SK-N-SH (cell line): ENCODE data around the gene PHACTR2. TPM values are rescaled to one million over a fixed set of nuclear protein-coding genes. Genes with fewer than 3 reads are reported as not detected.

ENCODE experiments used
- CTCF ChIA-PET: fragments of 300-600, 350-600 bp; formaldehyde crosslinking; extraction: SDS; loops from one replicate; lab custom pipeline; 2021; lab: Yijun Ruan, JAX
- POLR2A ChIA-PET: fragments of 350-600 bp; sonication (Branson Sonifier 250); formaldehyde crosslinking; extraction: SDS; loops from one replicate; lab custom pipeline; 2020; ENCODE audit warnings: antibody characterized with exemption, inconsistent platforms; lab: Yijun Ruan, JAX
- DNase-seq: peaks from one replicate; pipeline ENCODE4 v3.0.0; 2012
- H2AFZ ChIP-seq: fragments of 200-600 bp; sonication (generic); 2 replicates; pipeline ENCODE4 v1.8.1; 2016; ENCODE audit warnings: antibody characterized with exemption, mild to moderate bottlenecking, low read depth
- H3F3A ChIP-seq: fragments of 200-600 bp; sonication (generic); replicated peaks from 2 replicates; pipeline ENCODE3; 2016; ENCODE audit warnings: antibody characterized with exemption, mild to moderate bottlenecking; ENCODE audit not compliant: insufficient read depth
- H3K27ac ChIP-seq, 2 experiments: fragments of 200-500 bp in 1 of 2; fragments of 200-600 bp in 1 of 2; sonication (Bioruptor generic) in 1 of 2; sonication (generic), shearing (Covaris generic) in 1 of 2; 2 replicates each; pipeline versions ENCODE4 v1.5.1 to v1.6.1; 2014 to 2016; ENCODE audit warnings: low read depth in 2 of 2, inconsistent platforms in 1 of 2, low read length in 1 of 2, mild to moderate bottlenecking in 1 of 2, mixed read lengths in 1 of 2
- H3K27me3 ChIP-seq: fragments of 200-600 bp; sonication (generic), shearing (Covaris generic); 2 replicates; pipeline ENCODE4 v1.6.1; 2016; ENCODE audit warnings: mixed run types; ENCODE audit not compliant: insufficient read depth
- H3K36me3 ChIP-seq, 2 experiments: fragments of 200-500 bp in 1 of 2; fragments of 200-600 bp in 1 of 2; sonication (Bioruptor generic) in 1 of 2; sonication (generic) in 1 of 2; replicated peaks in 1 of 2; 2 replicates each; pipeline versions ENCODE3 to v1.5.1; 2014 to 2016; ENCODE audit warnings: low read length in 1 of 2, mild to moderate bottlenecking in 1 of 2; ENCODE audit not compliant: insufficient read depth in 2 of 2, control insufficient read depth in 1 of 2
- H3K4me1 ChIP-seq, 2 experiments: fragments of 200-500 bp in 1 of 2; fragments of 200-600 bp in 1 of 2; sonication (Bioruptor generic) in 1 of 2; sonication (generic), shearing (Covaris generic) in 1 of 2; 2 replicates each; pipeline versions ENCODE4 v1.5.1 to v1.6.1; 2014 to 2016; ENCODE audit warnings: low read depth in 1 of 2, low read length in 1 of 2, mixed run types in 1 of 2; ENCODE audit not compliant: insufficient read depth in 2 of 2, control insufficient read depth in 1 of 2
- H3K4me2 ChIP-seq: fragments of 200-600 bp; sonication (generic), shearing (Covaris generic); 2 replicates; pipeline ENCODE4 v1.6.1; 2017; ENCODE audit warnings: mixed run types
- H3K4me3 ChIP-seq, 2 experiments: fragments of 200-500 bp in 1 of 2; fragments of 200-600 bp in 1 of 2; sonication (Bioruptor generic) in 1 of 2; sonication (generic), shearing (Covaris generic) in 1 of 2; 2 replicates each; pipeline versions ENCODE4 v1.5.1 to v1.8.1; 2014 to 2016; ENCODE audit warnings: low read depth in 2 of 2, inconsistent platforms in 1 of 2, low read length in 1 of 2, mild to moderate bottlenecking in 1 of 2, mixed read lengths in 1 of 2, moderate library complexity in 1 of 2
- H3K79me2 ChIP-seq: fragments of 200-600 bp; sonication (generic); 2 replicates; pipeline ENCODE4 v1.8.1; 2017; ENCODE audit warnings: mild to moderate bottlenecking; ENCODE audit not compliant: insufficient read depth
- H3K9ac ChIP-seq: fragments of 200-600 bp; sonication (generic); 2 replicates; pipeline ENCODE4 v1.6.1; 2017; ENCODE audit warnings: mixed run types
- H3K9me2 ChIP-seq: fragments of 200-600 bp; sonication (generic); 2 replicates; pipeline ENCODE4 v1.6.1; 2017; ENCODE audit warnings: mixed run types
- H3K9me3 ChIP-seq: fragments of 200-600 bp; sonication (generic); 2 replicates; pipeline ENCODE4 v1.6.1; 2017; ENCODE audit warnings: mixed run types, mild to moderate bottlenecking, moderate library complexity
- H4K20me1 ChIP-seq: fragments of 200-600 bp; sonication (generic); 2 replicates; pipeline ENCODE4 v1.6.1; 2017; ENCODE audit warnings: mild to moderate bottlenecking, mixed run types; ENCODE audit not compliant: insufficient read depth
- ELF1 ChIP-seq: IDR thresholded peaks from 2 replicates; pipeline ENCODE4 v1.4.0; 2012
- EP300 ChIP-seq, 2 experiments: IDR thresholded peaks; 2 replicates each; pipeline versions ENCODE4 v1.4.0 to v1.6.1; 2012; ENCODE audit warnings: borderline replicate concordance in 1 of 2, low read depth in 1 of 2, low read length in 1 of 2
- EZH2phosphoT487 ChIP-seq: fragments of 200-600 bp; sonication (generic); IDR thresholded peaks from 2 replicates; pipeline ENCODE4 v1.6.1; 2017; ENCODE audit warnings: low read depth, mixed run types, mild to moderate bottlenecking, antibody characterized with exemption, moderate library complexity, borderline replicate concordance
- FOSL2 ChIP-seq: IDR thresholded peaks from 2 replicates; pipeline ENCODE4 v1.4.0; 2012; ENCODE audit warnings: low read depth, mild to moderate bottlenecking, moderate library complexity, borderline replicate concordance
- GABPA ChIP-seq: IDR thresholded peaks from 2 replicates; pipeline ENCODE4 v1.4.0; 2012; ENCODE audit warnings: low read depth, mild to moderate bottlenecking
- GATA2 ChIP-seq: sonication (generic); formaldehyde crosslinking; IDR thresholded peaks from 2 replicates; pipeline ENCODE4 v1.5.0; 2020; ENCODE audit warnings: mild to moderate bottlenecking, missing genetic modification reagents
- JUND ChIP-seq: IDR thresholded peaks from 2 replicates; pipeline ENCODE4 v1.4.0; 2012
- MEF2A ChIP-seq: IDR thresholded peaks from 2 replicates; pipeline ENCODE4 v1.4.0; 2012; ENCODE audit warnings: low read depth, borderline replicate concordance
- NFIC ChIP-seq: IDR thresholded peaks from 2 replicates; pipeline ENCODE4 v1.4.0; 2012; ENCODE audit warnings: borderline replicate concordance
- NRF1 ChIP-seq: IDR thresholded peaks from 2 replicates; pipeline ENCODE4 v1.6.1; 2012; ENCODE audit warnings: low read depth, mild to moderate bottlenecking, low read length
- RAD21 ChIP-seq: IDR thresholded peaks from 2 replicates; pipeline ENCODE4 v1.6.1; 2012; ENCODE audit warnings: mild to moderate bottlenecking, low read length
- RXRA ChIP-seq: IDR thresholded peaks from 2 replicates; pipeline ENCODE4 v1.4.0; 2012; ENCODE audit warnings: low read depth, mild to moderate bottlenecking, borderline replicate concordance
- SIN3A ChIP-seq: IDR thresholded peaks from 2 replicates; pipeline ENCODE4 v1.6.1; 2012; ENCODE audit warnings: low read depth, mild to moderate bottlenecking, low read length, moderate library complexity, borderline replicate concordance
- SMC3 ChIP-seq: IDR thresholded peaks from 2 replicates; pipeline ENCODE4 v1.6.1; 2012; ENCODE audit warnings: low read depth, low read length, improper control_type of control experiment
- TAF1 ChIP-seq: IDR thresholded peaks from 2 replicates; pipeline ENCODE4 v1.6.1; 2012; ENCODE audit warnings: low read depth, mild to moderate bottlenecking, low read length, moderate library complexity, borderline replicate concordance
- TCF12 ChIP-seq: IDR thresholded peaks from 2 replicates; pipeline ENCODE4 v1.4.0; 2012
- WGBS: methylation state at CpG from one replicate; pipeline ENCODE4 v1.1.6; 2017; ENCODE audit warnings: low lambda C conversion rate; 5-methylcytosine and 5-hydroxymethylcytosine counted together
- polyA plus RNA-seq, 3 experiments: library from polyadenylated mRNA; depleted of rRNA; stranded (reverse); fragments of >200 nt; gene quantifications; 2 replicates each; pipeline ENCODE4 v1.2.3, GENCODE V29; 2012
- TF ChIP-seq, protein P1 (sequence below): IDR thresholded peaks from 2 replicates; pipeline ENCODE4; 2012
- TF ChIP-seq, protein P2 (sequence below): fragments of 200-600 bp; sonication (generic); IDR thresholded peaks from 2 replicates; pipeline ENCODE4 v1.6.1; 2017; ENCODE audit warnings: antibody characterized with exemption, mild to moderate bottlenecking, moderate library complexity
- TF ChIP-seq, protein P3 (sequence below): fragments of 150-350 bp; IDR thresholded peaks from 2 replicates; pipeline ENCODE4 v1.6.1; 2017; ENCODE audit warnings: antibody characterized with exemption, low read length, low read depth, borderline replicate concordance
- TF ChIP-seq, protein P4 (sequence below): IDR thresholded peaks from 2 replicates; pipeline ENCODE4 v1.4.0; 2012; ENCODE audit warnings: low read depth

Gene PHACTR2
- polyA plus RNA-seq, 1 of the 3 experiments (the other 2 are of a cell fraction), result 5.0 TPM

DNA sequence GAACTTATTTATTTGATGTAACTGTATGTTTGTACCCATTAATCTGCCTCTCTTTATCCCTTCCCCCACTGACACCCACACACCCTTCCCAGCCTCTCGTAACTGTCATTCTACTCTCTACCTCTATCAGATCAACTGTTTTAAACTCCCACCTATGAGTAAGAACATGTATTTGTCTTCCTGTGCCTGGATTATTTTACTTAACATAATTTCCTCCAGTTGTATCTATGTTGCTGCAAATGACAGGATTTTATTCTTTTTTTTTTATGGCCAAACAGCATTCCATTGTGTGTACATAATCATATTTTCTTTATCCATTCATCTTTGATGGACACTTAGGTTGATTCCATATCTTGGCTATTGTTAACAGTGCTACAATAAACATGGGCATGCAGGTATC lies 49.3 kb downstream of the PHACTR2 start:
- no peak overlapping the region for H2AFZ ChIP-seq
- TF ChIP-seq EZH2phosphoT487 (no peak), GATA2 (CRISPR knock-in tag) (no peak), EP300 (IDR thresholded peaks at IDR 0.05; ENCODE audit: borderline replicate concordance in 1 of 2, low read depth in 1 of 2, low read length in 1 of 2) (peak in 1 of 2 experiments; percentile 31; a peak in 1 of 4 replicates), JUND (peak; percentile 28; the same call in 1 of the 2 replicates), FOSL2 (peak; percentile 10; the same call in 1 of the 2 replicates), TCF12 (peak; percentile 56)
- TF ChIP-seq, protein P1, sequence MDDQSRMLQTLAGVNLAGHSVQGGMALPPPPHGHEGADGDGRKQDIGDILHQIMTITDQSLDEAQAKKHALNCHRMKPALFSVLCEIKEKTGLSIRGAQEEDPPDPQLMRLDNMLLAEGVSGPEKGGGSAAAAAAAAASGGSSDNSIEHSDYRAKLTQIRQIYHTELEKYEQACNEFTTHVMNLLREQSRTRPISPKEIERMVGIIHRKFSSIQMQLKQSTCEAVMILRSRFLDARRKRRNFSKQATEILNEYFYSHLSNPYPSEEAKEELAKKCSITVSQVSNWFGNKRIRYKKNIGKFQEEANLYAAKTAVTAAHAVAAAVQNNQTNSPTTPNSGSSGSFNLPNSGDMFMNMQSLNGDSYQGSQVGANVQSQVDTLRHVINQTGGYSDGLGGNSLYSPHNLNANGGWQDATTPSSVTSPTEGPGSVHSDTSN, result peak; percentile 32; the same call in 1 of the 2 replicates
- CTCF ChIA-PET, result no interaction called here

DNA sequence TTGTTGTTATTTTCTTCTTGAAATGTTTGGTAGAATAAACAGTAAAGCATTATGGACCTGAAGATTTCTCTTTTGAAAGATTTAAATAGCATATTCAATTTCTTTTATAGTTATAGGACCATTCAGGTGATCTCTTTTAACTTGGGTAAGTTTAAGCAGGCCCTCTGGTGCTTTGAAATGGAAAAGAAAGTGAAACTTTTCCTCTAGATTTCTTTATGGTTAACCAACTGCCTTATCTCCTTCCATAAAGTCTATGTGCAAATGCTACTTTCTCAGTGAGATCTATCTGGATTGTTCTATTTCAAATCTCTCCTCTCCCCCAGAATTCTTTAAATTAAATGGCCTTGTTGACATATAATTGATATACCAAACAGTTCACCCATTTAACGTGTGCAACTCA lies 54.0 kb downstream of the PHACTR2 start:
- Histone ChIP-seq H3K9me3 (no peaks in the 10 kb centered on the region), H3K4me3 (no peak overlapping the region), H3K9me2 (no peaks in the 10 kb centered on the region), H3K4me2 (no peak overlapping the region), H3K36me3 (peaks cover 0 to 4% of the 10 kb centered on the region in 2 experiments), H3K4me1 (peaks cover 0 to 12% of the 10 kb centered on the region in 2 experiments; a peak in 1 of 4 replicates), H4K20me1 (no peaks in the 10 kb centered on the region), H3K9ac (no peak overlapping the region), H3F3A (peaks cover 11% of the 10 kb centered on the region), H3K79me2 (peaks cover 6% of the 10 kb centered on the region; the same call in 1 of the 2 replicates), H3K27ac (no peak overlapping the region), H3K27me3 (no peaks in the 10 kb centered on the region), H2AFZ (no peak overlapping the region)
- 96% methylated on average over 1 of the region's 1 CpG for WGBS
- DNase-seq, result no peak
- ChIA-PET POLR2A (no interaction called here), CTCF (interaction anchor here (1.9 kb wide), 1 partner anchor 156 kb away, joined by 3 read pairs; no protein-coding TSS in a partner anchor)
- TF ChIP-seq RXRA, result no peak
- no peak for TF ChIP-seq GABPA
- TF ChIP-seq, protein P2, sequence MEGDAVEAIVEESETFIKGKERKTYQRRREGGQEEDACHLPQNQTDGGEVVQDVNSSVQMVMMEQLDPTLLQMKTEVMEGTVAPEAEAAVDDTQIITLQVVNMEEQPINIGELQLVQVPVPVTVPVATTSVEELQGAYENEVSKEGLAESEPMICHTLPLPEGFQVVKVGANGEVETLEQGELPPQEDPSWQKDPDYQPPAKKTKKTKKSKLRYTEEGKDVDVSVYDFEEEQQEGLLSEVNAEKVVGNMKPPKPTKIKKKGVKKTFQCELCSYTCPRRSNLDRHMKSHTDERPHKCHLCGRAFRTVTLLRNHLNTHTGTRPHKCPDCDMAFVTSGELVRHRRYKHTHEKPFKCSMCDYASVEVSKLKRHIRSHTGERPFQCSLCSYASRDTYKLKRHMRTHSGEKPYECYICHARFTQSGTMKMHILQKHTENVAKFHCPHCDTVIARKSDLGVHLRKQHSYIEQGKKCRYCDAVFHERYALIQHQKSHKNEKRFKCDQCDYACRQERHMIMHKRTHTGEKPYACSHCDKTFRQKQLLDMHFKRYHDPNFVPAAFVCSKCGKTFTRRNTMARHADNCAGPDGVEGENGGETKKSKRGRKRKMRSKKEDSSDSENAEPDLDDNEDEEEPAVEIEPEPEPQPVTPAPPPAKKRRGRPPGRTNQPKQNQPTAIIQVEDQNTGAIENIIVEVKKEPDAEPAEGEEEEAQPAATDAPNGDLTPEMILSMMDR, result no peak
- TF ChIP-seq ELF1, result no peak
- no peak for TF ChIP-seq NFIC
- TF ChIP-seq MEF2A, result no peak
- TF ChIP-seq NRF1, result no peak
- TF ChIP-seq JUND, result no peak
- TF ChIP-seq FOSL2, result no peak
- TF ChIP-seq SIN3A, result no peak
- TF ChIP-seq, protein P3, sequence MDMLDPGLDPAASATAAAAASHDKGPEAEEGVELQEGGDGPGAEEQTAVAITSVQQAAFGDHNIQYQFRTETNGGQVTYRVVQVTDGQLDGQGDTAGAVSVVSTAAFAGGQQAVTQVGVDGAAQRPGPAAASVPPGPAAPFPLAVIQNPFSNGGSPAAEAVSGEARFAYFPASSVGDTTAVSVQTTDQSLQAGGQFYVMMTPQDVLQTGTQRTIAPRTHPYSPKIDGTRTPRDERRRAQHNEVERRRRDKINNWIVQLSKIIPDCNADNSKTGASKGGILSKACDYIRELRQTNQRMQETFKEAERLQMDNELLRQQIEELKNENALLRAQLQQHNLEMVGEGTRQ, result no peak
- no peak for TF ChIP-seq RAD21
- TF ChIP-seq, protein P4, sequence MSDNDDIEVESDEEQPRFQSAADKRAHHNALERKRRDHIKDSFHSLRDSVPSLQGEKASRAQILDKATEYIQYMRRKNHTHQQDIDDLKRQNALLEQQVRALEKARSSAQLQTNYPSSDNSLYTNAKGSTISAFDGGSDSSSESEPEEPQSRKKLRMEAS, result no peak
- TF ChIP-seq EZH2phosphoT487, result no peak
- no peak for TF ChIP-seq TAF1
- TF ChIP-seq GATA2 (CRISPR knock-in tag), result no peak
- no peak for TF ChIP-seq SMC3

More for the DNA sequence above, 49.3 kb downstream of the PHACTR2 start:
- H3K79me2 ChIP-seq, result no peaks in the 10 kb centered on the region
- 66% methylated on average over 1 of the region's 1 CpG for WGBS
- no peaks in the 10 kb centered on the region for H3K9me2 ChIP-seq
- H3K27me3 ChIP-seq, result no peaks in the 10 kb centered on the region
- no peak overlapping the region for H3K9ac ChIP-seq
- H3K9me3 ChIP-seq, result no peaks in the 10 kb centered on the region
- H3K36me3 ChIP-seq, result peaks cover 0 to 10% of the 10 kb centered on the region in 2 experiments
- no peak overlapping the region for H3K4me2 ChIP-seq
- H3K27ac ChIP-seq, result no peak overlapping the region
- no peak overlapping the region for H3K4me3 ChIP-seq
- no peak for DNase-seq
- no peaks in the 10 kb centered on the region for H3K4me1 ChIP-seq
- POLR2A ChIA-PET, result no interaction called here
- H3F3A ChIP-seq, result peaks cover 12% of the 10 kb centered on the region
- no peaks in the 10 kb centered on the region for H4K20me1 ChIP-seq
